ENCODE results near the gene SLC22A23. TPM values are rescaled to one million over a fixed set of nuclear protein-coding genes. Genes with fewer than 3 reads are reported as not detected.

Gene SLC22A23
- total and polyA plus RNA-seq, 2 experiments from 2014 or later = 6.1 to 38.3 TPM

GRCh38 chr6:3330199-3330598 lies 126.7 kb downstream of the SLC22A23 start:
- Histone ChIP-seq H3K27me3 (ENCODE audit: insufficient read depth) (no peaks in the 10 kb centered on the region), H2AFZ (no peak overlapping the region), H3K36me3 (ENCODE audit: insufficient read depth) (no peaks in the 10 kb centered on the region), H3K4me1 (ENCODE audit: insufficient read depth) (peaks cover 32% of the 10 kb centered on the region), H3K27ac (ENCODE audit: low read depth) (peak overlapping the region; percentile 47; the same call in 1 of the 2 replicates), H3K9me2 (ENCODE audit: insufficient read depth) (no peaks in the 10 kb centered on the region), H3K4me2 (no peak overlapping the region), H4K20me1 (replicated peaks; ENCODE audit: insufficient read depth) (0 out of 2 replicates have a peak, but pooled peaks cover 11% of the 10 kb centered on the region), H3F3A (replicated peaks; ENCODE audit: low read depth) (peaks cover 7% of the 10 kb centered on the region; the same call in 1 of the 2 replicates), H3K79me2 (replicated peaks; ENCODE audit: insufficient read depth) (peaks cover 70% of the 10 kb centered on the region), H3K4me3 (no peak overlapping the region)
- ATAC-seq = peak; percentile 43
- Mint-ChIP-seq H3K4me1 (peaks cover 87% of the 10 kb centered on the region), H3K27me3 (ENCODE audit: insufficient read depth, low read depth, poor library complexity) (peaks cover 23% of the 10 kb centered on the region), H3K36me3 (ENCODE audit: low read depth) (no peaks in the 10 kb centered on the region), H3K4me3 (no peak overlapping the region; the same call in 2 of the 3 replicates), H3K9me3 (no peaks in the 10 kb centered on the region), H3K27ac (no peak overlapping the region; the same call in 1 of the 2 replicates)
- TF ChIP-seq, protein P1, sequence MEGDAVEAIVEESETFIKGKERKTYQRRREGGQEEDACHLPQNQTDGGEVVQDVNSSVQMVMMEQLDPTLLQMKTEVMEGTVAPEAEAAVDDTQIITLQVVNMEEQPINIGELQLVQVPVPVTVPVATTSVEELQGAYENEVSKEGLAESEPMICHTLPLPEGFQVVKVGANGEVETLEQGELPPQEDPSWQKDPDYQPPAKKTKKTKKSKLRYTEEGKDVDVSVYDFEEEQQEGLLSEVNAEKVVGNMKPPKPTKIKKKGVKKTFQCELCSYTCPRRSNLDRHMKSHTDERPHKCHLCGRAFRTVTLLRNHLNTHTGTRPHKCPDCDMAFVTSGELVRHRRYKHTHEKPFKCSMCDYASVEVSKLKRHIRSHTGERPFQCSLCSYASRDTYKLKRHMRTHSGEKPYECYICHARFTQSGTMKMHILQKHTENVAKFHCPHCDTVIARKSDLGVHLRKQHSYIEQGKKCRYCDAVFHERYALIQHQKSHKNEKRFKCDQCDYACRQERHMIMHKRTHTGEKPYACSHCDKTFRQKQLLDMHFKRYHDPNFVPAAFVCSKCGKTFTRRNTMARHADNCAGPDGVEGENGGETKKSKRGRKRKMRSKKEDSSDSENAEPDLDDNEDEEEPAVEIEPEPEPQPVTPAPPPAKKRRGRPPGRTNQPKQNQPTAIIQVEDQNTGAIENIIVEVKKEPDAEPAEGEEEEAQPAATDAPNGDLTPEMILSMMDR (conservative IDR thresholded peaks at IDR 0.05; ENCODE audit: low read depth in 2 of 2) = peak; percentile 66 to 69
- no peak for TF ChIP-seq CREB1 (CRISPR knock-in tag; IDR thresholded peaks at IDR 0.05; ENCODE audit: low read depth)
- peak; percentile 63 for DNase-seq (ENCODE audit: low spot score)

- H3K36me3 Mint-ChIP-seq (ENCODE audit: low read depth) = no peaks in the 10 kb centered on the region
- Histone ChIP-seq H3K4me3 (no peak overlapping the region), H3K4me1 (ENCODE audit: insufficient read depth) (peaks cover 32% of the 10 kb centered on the region), H3K36me3 (ENCODE audit: insufficient read depth) (no peaks in the 10 kb centered on the region), H3K27me3 (ENCODE audit: insufficient read depth) (no peaks in the 10 kb centered on the region), H2AFZ (no peak overlapping the region), H3K79me2 (replicated peaks; ENCODE audit: insufficient read depth) (peaks cover 70% of the 10 kb centered on the region), H3K27ac (ENCODE audit: low read depth) (peak overlapping the region; percentile 47; the same call in 1 of the 2 replicates), H3K4me2 (no peak overlapping the region), H3F3A (replicated peaks; ENCODE audit: low read depth) (peaks cover 7% of the 10 kb centered on the region; the same call in 1 of the 2 replicates), H3K9me2 (ENCODE audit: insufficient read depth) (no peaks in the 10 kb centered on the region), H4K20me1 (replicated peaks; ENCODE audit: insufficient read depth) (0 out of 2 replicates have a peak, but pooled peaks cover 11% of the 10 kb centered on the region)
- ATAC-seq = peak; percentile 10
- H3K27me3 Mint-ChIP-seq (ENCODE audit: insufficient read depth, low read depth, poor library complexity) = peaks cover 26% of the 10 kb centered on the region
- TF ChIP-seq ZNF331 (CRISPR knock-in tag; IDR thresholded peaks at IDR 0.05; ENCODE audit: low read depth) (no peak), EZH2phosphoT487 (IDR thresholded peaks at IDR 0.05; ENCODE audit: unreplicated experiment) (no peak)
- no peaks in the 10 kb centered on the region for H3K9me3 Mint-ChIP-seq
- no peak overlapping the region for H3K27ac Mint-ChIP-seq
- H3K4me3 Mint-ChIP-seq = no peak overlapping the region; the same call in 2 of the 3 replicates
- peaks cover 86% of the 10 kb centered on the region for H3K4me1 Mint-ChIP-seq
- no peak for DNase-seq (ENCODE audit: low spot score)
Observed at GRCh38 chr6:3329393-3330051, 127.3 kb downstream of the SLC22A23 start.

GRCh38 chr6:3328796-3329195 lies 128.1 kb downstream of the SLC22A23 start:
- Mint-ChIP-seq H3K27me3 (ENCODE audit: insufficient read depth, low read depth, poor library complexity) (peaks cover 26% of the 10 kb centered on the region), H3K4me1 (peaks cover 86% of the 10 kb centered on the region), H3K36me3 (ENCODE audit: low read depth) (peaks cover 2% of the 10 kb centered on the region; the same call in 1 of the 3 replicates), H3K4me3 (no peak overlapping the region; the same call in 2 of the 3 replicates), H3K9me3 (no peaks in the 10 kb centered on the region), H3K27ac (no peak overlapping the region)
- Histone ChIP-seq H2AFZ (no peak overlapping the region), H3K9me2 (ENCODE audit: insufficient read depth) (no peaks in the 10 kb centered on the region), H3K4me2 (no peak overlapping the region), H3F3A (replicated peaks; ENCODE audit: low read depth) (peaks cover 7% of the 10 kb centered on the region; the same call in 1 of the 2 replicates), H3K4me1 (ENCODE audit: insufficient read depth) (peaks cover 31% of the 10 kb centered on the region), H3K79me2 (replicated peaks; ENCODE audit: insufficient read depth) (peaks cover 71% of the 10 kb centered on the region), H4K20me1 (replicated peaks; ENCODE audit: insufficient read depth) (0 out of 2 replicates have a peak, but pooled peaks cover 11% of the 10 kb centered on the region), H3K27ac (ENCODE audit: low read depth) (no peak overlapping the region), H3K27me3 (ENCODE audit: insufficient read depth) (no peaks in the 10 kb centered on the region), H3K36me3 (ENCODE audit: insufficient read depth) (no peaks in the 10 kb centered on the region), H3K4me3 (no peak overlapping the region)
- DNase-seq (ENCODE audit: low spot score) = no peak
- no peak for ATAC-seq
- TF ChIP-seq, protein P2, sequence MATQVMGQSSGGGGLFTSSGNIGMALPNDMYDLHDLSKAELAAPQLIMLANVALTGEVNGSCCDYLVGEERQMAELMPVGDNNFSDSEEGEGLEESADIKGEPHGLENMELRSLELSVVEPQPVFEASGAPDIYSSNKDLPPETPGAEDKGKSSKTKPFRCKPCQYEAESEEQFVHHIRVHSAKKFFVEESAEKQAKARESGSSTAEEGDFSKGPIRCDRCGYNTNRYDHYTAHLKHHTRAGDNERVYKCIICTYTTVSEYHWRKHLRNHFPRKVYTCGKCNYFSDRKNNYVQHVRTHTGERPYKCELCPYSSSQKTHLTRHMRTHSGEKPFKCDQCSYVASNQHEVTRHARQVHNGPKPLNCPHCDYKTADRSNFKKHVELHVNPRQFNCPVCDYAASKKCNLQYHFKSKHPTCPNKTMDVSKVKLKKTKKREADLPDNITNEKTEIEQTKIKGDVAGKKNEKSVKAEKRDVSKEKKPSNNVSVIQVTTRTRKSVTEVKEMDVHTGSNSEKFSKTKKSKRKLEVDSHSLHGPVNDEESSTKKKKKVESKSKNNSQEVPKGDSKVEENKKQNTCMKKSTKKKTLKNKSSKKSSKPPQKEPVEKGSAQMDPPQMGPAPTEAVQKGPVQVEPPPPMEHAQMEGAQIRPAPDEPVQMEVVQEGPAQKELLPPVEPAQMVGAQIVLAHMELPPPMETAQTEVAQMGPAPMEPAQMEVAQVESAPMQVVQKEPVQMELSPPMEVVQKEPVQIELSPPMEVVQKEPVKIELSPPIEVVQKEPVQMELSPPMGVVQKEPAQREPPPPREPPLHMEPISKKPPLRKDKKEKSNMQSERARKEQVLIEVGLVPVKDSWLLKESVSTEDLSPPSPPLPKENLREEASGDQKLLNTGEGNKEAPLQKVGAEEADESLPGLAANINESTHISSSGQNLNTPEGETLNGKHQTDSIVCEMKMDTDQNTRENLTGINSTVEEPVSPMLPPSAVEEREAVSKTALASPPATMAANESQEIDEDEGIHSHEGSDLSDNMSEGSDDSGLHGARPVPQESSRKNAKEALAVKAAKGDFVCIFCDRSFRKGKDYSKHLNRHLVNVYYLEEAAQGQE (IDR thresholded peaks at IDR 0.05; ENCODE audit: unreplicated experiment) = no peak
- TF ChIP-seq ZNF331 (CRISPR knock-in tag; IDR thresholded peaks at IDR 0.05; ENCODE audit: low read depth) = no peak
